ENCODE measurements around the gene TMEM220.
"Not testable (repeated sequence)": the region's sequence is repeated elsewhere in the genome, so short reads cannot be mapped to it uniquely, and the experiment has no call there.

The TMEM220 gene

DNA sequence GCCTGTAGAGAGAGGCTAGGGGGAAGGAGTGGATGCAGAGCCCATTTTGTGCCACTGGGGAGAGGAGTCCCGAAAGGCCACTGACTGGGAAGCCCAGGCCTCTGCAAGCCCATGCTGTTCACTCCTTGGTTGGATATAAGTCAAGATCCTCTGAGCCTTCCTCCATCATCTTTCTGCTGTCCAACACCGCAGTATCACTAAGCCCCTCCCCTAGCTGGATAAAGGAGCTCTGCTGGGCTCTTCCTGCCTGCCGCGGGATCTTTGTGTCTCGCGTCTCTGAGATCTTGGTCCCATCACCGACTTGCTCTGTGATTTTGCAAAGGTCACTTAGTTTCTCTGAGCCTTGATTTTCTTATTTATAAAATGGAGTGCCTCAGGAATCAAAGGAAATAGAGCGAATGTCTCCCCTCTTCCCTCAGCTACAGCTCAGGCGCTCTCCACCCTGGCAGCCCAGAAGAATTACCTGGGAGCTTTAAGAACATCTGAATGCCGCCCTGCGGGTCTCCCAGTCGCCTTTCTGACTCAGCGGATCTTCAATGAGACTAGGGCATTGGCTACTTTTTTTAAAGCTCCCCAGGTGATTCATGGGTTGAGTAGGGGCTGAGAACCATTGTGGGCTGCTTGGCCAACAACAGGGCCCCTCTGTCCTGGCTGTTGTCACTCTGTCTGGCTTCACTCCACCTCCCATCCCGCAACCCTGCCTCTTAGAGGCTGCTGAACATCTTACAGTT is 25.2 kb upstream of the TMEM220 start:
- DNase-seq (ENCODE audit: low spot score) = no peak

DNA sequence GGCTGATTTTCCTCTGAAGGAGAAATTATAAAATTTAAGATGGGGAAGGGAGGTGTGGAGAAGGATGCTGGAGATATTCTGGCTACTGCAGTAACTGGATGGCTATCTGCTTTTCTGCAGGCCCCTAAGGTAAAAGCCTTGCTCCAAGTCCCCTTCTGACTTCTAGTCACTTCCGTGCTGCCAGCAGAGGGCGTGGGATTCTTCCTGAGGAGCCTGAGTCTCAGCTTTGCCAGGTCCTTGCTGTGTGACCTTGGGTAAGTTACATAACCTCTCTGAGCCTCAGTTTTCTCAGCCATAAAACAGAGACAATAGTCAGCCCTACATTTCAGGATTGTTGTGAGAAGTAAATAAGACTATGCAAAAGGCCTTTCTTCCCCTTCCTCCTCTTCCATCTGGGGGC is 24.3 kb upstream of the TMEM220 start:
- DNase-seq (ENCODE audit: low spot score) = peak; percentile 22

DNA sequence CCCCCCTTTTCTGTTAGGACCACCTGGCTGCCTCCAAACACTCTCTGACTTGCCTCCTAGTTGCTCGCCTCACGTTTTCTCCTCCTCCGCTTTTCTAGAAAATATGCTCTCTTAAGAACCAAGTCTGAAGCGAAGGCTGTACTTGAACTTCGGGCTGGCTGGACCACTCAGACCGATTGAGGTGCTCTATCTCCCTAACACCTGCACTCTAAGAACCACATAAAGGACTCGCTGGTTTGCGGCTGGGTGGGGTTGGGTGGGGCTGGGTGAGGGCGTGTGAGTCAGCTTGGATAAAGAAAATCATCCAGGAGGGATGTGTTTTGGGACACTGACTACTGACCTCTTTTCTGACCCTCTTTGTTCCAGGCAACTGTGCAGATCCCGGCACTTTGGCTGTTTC is 22.9 kb upstream of the TMEM220 start:
- no peak for DNase-seq (ENCODE audit: low spot score)

DNA sequence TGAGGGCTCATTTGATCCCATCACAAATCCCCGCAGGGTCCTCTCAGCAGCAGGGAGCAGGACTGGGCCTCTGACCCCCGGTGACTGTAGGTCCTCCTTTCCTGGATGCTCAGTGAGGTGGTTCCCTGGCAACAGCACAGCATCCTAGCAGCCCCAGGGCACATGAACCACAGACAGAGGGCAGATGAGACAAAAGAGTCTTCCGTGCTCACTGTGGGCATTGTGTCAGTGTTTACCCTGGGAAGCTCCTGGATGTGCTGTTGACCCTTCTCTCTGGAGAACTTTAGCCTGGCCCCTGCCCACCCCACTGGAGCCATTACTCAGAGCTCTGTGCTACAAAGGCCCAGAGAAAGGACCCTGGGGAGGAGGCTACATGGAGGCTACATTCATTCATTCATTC is 21.7 kb upstream of the TMEM220 start:
- no peak for DNase-seq (ENCODE audit: low spot score)

DNA sequence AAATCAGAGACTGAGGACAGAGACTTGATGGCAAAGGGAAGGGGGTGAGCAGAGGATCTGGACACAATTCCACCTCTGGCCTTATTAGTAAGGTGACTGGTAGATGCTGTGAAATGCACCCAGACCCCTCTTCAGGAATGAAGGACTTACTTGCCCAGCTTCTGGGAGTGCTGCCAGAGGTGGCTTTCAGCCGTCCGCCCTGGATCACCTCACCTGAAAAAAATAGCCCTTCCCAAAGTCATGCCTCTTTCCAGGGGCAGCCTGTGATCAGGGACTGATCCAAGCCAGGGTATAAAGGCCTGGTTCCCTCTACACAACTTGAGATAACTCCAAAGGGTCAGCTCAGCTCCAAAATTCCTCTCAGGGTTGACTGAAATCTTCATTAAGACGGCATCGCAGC is 20.4 kb upstream of the TMEM220 start:
- DNase-seq (ENCODE audit: low spot score) = no peak

DNA sequence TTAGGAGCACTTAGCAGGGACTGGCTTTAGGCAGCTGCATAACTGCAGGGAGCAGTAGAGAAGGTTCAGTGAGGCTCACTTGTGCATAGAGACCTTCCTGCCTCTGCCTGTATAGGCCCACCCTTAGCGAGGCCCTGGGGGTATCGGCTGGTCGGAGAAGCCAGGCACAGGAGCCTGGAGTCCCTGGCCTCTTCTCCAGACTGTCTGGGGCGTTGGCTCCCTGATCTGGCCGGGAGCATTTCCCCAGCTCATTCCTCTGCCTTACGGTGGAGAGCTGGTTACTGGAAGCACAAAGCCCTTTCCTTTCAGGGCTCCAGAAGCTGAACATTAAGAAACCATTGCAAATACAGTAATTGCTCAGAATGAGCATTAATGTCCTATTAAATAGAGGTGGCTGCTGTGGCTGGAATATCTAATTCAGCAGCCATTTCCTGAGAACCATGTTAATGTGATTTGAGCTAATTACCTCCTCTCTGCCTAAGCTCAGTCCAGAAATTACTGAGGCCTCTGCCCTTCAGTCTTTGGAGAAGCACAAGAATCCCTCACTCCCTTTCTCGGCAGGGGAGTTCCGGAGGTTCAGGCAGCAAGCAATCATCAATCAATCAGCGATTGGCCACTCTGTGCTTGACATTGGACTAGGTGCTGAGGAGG is 18.8 kb upstream of the TMEM220 start:
- DNase-seq (ENCODE audit: low spot score) = no peak

DNA sequence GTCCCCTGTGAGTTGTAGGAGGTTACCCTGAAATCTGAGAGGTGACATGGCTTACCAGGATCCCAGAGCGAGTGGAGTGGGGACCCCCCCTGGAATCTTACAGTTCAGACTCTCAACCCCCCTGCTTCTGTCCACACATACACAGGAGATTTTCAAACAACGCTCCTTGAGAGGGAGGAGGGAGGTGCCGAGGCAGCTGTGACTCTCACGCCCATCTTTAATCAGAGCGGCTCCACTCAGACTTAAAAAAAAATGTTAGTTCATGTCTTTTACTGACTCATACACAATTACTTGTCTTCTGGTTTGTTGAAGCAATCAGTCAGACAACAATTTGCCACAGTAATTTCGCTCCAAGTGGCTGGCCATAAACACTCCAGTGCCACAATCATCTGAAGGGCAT is 15.4 kb upstream of the TMEM220 start:
- DNase-seq (ENCODE audit: low spot score) = no peak

DNA sequence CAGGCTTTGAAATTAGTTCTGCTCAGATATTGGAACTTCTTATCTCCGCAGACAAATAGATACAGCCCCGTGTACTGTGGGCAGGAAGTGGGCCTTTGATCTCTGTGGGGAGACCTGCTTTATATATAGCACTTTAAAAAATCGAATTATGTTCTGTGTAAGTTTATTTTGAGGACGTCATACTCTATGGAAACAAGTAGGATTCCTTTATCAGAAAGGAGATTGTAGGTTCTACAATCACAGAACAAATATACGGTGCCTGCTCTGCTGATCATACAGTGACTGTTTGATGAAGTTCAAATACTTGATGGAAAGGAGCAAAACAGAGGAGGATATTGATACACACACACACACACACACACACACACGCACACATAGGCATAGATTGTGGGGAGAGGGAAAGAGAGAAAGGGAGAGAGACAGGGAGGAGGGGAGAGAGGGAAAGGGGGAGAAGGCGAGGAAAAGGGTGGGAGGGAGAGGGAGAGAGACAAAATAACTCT is 14.7 kb upstream of the TMEM220 start:
- no peak for DNase-seq (ENCODE audit: low spot score)

DNA sequence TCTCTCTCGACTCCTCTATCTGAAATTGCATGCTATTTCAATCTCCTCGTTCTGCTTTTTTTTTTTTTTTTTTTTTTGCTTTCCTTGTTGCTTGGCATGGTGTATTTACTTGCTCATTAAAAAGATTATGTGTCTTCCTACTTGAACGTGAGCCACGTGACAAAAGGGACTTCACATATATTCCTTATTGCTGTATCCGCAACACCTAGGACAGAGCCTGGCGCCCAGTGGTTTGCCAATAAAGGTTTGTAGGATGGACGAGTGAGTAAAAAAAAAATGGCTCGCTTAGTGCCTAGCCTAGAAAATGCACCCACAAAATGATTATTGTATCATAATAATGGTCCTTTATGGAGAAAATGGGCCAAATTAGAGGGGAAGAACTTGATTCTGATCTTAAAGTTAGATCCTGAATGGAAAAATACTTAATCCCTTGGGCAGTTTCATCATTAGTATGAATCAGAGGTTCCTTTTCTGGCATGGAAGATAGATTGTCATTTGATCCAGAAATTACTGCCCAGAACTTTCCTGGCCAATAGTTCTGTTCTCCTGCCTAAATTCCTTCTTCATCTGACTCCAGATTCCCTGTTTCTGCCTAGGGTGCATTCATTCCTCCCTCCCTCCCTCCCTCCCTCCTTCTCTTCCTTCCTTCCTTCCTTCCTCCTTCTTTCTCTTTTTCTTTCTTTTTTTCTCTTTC is 13.6 kb upstream of the TMEM220 start:
- DNase-seq (ENCODE audit: low spot score) = peak; percentile 37

DNA sequence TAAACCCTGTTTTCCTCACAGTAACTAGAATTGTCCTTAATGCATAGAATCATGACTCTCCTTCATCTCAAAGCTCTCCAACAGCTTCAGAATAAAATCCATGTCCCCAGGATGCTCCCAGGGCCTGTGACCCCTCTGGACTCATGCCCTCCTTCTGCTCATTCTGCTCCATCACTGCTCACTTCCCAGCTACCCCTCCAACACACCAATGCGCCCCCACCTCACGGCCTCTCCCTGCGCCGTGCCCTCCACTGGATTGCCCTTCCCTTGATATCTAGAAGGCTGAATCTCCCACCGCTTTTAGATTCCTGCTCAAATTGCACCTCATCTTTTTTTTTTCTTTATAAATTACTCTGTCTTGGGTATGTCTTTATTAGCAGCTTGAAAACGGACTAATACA is 12.6 kb upstream of the TMEM220 start:
- DNase-seq (ENCODE audit: low spot score) = no peak

DNA sequence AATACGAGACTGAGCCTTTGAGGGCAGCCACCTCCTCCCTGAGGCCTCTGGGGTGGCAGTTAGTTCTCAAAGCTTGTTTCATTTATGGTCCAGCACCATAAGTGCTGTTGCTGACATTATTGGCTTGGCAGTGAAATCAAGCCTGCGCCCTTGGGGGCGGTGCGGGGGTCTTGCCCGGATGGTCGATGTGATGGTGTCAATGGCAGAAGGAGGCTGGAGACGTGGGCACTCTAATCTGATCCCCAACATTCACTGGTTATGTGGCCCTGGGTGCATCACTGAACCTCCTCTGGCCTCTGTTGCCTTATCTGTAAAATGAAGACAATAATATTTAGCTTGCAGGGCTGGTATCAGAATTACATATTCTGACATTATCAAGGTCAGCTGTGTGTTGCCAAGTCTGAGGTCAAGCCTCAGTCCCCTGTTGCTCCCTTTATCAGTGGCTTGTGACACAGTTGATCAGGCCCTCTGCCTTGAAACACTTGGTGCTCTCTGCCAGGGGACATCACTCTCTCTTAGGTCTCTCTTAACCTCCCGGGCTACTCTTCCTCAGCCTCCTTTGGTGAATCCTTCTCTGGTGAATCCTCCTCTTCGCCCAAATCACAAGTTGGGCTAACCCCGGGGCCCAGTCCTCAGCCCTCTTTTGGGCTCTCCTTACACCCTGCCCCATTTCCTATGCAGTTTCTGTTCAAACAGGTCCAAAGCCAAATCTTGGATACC is 11.8 kb upstream of the TMEM220 start:
- no peak for DNase-seq (ENCODE audit: low spot score)

DNA sequence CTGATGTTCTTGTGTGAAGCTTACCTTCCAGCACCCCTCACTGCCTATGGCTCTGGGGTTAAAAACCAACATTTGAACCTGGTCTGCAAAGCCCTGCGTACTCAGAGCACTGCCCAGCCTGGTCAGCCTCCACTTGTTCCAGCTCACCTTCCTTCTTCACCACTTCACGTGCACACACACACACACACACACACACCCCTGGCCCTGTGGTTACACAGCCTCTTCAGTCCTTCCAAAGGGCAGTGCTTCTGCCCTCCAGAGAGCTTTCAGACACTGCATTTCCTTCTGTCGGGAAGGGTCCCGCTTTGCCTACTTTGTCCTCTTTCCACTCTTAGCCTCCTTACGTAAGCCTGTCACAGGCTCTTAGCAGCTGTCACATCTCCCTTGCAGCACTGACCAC is 9.6 kb upstream of the TMEM220 start:
- no peak for DNase-seq (ENCODE audit: low spot score)

DNA sequence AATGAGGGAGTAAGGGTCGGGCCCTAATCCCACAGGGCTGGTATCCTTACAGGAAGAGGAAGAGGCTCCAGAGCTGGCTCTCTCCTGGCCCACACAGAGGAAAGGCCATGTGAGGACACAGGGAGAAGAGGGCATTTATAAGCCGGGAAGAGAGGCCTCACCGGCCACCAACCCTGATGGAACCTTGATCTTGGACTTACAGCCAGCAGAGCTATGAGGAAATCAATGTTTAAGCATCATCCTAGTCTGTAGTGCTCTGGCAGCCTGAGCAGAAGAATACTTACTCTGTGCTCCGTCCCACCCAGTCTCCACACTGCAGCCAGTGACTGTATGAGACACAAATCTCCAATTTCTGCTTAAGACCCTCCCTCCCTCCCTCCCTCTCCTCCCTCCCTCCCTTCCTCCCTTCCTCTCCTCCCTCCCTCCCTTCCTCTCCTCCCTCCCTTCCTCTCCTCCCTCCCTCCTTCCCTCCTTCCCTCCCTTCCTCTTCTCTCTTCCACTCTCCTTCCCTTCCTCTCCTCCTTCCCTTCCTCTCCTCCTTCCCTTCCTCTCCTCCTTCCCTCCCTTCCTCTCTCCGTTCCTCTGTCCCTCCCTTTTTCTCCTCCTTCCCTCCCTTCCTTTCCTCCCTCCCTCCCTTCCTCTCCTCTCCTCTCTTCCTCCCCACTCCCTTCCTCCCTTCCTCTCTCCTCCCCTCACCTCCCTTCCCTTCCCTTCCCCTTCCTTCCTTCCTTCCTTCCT is 8.9 kb upstream of the TMEM220 start:
- no peak for DNase-seq (ENCODE audit: low spot score)

DNA sequence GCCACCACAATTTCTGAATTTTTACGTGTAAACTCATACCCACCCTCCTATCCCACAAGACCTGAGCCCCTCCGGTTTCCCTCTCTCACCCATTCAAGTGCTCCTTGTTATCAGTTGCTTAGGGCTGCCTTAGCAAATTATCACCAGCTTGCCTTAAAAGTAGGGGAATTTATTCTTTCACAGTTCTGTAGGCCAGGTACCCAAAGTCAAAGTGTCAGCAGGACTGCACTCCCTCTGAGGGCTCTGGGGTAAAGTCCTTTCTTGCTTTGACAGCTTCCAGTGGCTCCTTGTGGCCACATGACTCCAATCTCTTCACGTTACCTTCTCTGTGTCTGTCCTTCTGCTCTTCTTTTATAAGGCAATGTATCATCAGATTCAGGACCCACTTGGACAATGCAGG is 7.9 kb upstream of the TMEM220 start:
- no peak for DNase-seq (ENCODE audit: low spot score)

DNA sequence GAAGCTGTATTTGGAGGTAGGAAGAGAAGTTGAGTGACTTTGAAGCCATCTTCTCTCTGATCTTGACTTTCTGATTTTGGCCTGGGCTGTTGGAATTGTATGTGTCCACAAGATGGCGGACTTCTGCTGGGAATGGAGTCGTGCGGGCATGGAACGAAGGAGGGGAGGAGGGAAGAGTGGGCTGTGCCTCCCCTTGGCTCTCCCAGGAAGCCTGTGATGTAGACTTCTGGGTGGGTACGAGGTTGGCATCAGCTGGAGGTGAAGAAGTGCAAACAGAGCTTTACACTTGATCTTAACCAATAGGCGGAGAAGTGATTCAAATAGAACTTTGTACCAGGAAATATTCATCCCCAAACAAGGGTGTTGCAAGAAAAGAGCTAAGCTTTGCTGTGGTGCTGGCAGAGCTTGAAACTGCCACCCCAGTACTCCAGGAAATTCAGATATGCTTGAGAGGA is 7.4 kb upstream of the TMEM220 start:
- peak; percentile 63 for DNase-seq (ENCODE audit: low spot score)

DNA sequence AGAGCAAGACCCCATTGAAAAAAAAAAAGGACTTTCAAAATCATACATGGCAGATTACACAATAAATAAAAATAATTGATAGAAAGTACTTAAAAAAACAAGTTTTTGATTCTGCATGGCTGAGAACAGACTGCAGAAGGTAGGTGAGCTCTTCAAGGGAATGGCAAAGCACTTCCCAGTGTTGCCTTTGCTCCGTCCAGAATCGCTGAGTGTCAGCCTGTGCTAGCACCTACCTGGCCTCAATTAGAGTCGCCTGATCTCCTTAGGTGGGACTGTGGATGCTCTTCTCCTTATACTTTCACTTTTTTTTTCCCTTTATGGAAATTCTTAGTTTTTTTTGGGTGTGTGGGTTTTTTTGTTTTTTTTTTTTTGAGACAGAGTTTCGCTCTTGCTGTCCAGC is 6.0 kb upstream of the TMEM220 start:
- no peak for DNase-seq (ENCODE audit: low spot score)

DNA sequence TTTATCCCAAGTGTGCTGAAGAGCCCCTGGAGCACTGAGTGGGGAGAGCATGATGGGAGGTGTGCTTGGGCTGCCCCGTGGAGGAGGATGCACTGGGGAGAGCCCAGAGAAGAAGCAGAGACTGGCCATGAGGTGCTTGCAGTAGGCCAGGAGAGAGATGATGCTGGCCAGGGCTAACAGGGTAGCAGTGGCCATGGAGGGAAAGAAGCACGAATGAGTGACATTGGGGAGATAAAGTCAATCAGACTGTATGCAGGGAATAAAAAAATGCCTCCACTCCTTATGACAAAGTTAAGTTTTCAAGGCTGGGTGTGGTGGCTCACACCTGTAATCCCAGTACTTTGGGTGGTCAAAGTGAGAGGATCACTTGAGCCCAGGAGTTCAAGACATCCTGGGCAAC is 5.4 kb upstream of the TMEM220 start:
- no peak for DNase-seq (ENCODE audit: low spot score)

DNA sequence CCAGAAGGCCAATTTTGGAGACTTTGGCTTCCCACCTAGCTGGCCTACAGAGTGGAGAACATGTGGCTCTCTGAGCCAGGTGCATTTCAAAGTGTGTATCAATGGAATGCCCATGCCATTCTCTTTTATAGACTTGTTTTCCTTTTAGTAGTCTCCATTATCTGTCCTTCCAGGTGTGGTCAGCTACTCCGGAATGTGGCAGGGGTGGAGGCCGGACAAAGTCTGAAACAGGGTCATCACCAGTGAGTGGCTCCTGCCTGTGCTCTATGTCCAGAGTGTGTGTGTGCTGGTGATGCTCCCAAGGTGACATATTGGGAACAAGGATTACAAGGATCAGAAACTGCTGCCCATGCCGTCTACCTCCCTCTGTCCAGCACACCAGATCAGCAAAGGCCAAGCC is 3.8 kb upstream of the TMEM220 start:
- DNase-seq (ENCODE audit: low spot score) = no peak

DNA sequence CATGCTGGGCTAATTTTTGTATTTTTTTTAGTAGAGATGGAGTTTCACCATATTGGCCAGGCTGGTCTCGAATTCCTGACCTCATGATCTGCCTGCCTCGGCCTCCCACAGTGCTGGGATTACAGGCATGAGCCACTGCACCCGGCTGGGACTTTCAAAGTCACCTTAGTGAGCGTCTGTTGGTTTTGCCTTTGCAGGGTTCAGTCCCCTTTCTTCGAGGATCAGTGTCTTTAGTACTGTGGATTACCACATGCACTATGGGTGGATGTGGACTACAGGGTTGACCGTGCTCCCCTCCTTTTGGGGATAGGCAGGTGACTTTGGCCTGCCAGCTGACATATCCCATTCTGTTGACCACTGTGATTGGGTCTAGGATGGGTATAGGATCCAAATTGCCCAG is 2.3 kb upstream of the TMEM220 start:
- not testable (repeated sequence) for DNase-seq (ENCODE audit: low spot score)

DNA sequence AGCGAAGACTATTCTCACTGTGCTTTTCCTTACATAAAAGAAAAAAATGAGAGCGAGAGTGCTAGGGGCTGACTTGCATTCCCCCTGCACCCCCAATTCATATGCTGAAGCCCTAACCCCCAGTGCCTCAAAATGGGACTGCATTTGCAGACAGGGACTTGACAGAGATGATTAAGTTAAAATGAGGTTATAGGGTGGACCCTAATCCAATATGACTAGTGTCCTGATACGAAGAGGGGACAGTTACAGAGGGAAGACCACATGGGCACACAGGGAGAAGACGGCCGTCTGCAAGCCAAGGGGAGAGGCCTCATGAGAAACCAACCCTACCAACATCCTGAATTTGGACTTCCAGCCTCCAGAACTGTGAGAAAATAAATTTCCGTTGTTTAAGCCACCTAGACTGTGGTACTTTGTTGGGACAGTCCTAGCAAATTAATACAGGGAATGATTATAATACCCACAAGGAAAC is 1.6 kb upstream of the TMEM220 start:
- DNase-seq (ENCODE audit: low spot score) = no peak

DNA sequence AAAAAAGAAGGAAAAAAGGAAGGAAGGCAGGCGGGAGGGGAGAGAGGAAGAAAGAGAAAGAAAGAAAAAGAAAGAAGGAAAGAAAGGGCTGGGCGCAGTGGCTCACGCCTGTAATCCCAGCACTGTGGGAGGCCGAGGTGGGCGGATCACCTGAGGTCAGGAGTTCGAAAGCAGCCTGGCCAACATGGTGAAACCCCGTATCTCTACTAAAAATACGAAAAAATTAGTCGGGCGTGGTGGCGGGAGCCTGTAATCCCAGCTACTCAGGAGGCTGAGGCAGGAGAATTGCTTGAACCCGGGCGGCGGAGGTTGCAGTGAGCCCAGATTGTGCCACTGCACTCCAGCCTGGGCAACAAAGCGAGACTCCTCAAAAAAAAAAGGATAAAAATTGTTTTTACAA is 424 bp upstream of the TMEM220 start:
- DNase-seq (ENCODE audit: low spot score) = not testable (repeated sequence)
